ENCODE data around the gene PAK4. TPM values are rescaled to one million over a fixed set of nuclear protein-coding genes. Genes with fewer than 3 reads are reported as not detected.
"Not testable (repeated sequence)": the region's sequence is repeated elsewhere in the genome, so short reads cannot be mapped to it uniquely, and the experiment has no call there.

The PAK4 gene
- total and polyA plus RNA-seq, 2 of the 13 experiments (the other 11 are each of a cell fraction or from before 2014, with no cell fraction given) = 9.5 to 17.8 TPM

GRCh38 chr19:39219108-39219507 lies 93.5 kb downstream of the PAK4 start:
- FAIRE-seq; H3K27ac ChIP-seq (ENCODE audit: extremely low read length, insufficient read depth, low read length); H4K20me1 ChIP-seq (ENCODE audit: insufficient read depth, low read length); H3K9ac ChIP-seq (ENCODE audit: insufficient read depth, low read depth, low read length); H3K27me3 ChIP-seq (ENCODE audit: control insufficient read depth in 1 of 2, insufficient read depth in 2 of 2, low read length in 2 of 2); POLR2A ChIA-PET; H3K4me1 ChIP-seq (ENCODE audit: insufficient read depth, low read length); H3K4me2 ChIP-seq (ENCODE audit: low read depth, low read length); H2AFZ ChIP-seq (ENCODE audit: low read length); DNase-seq (ENCODE audit: low spot score); in situ Hi-C loops (cut with HindIII; ENCODE audit: extremely low pct_ligation_motif_present, low pct_unique_long_range_greater_than_20kb); H3K9me3 ChIP-seq (ENCODE audit: low read length); ATAC-seq; BruUV-seq (replicated peaks); H3K79me2 ChIP-seq (ENCODE audit: insufficient read depth, low read length); intact Hi-C loops (cut with micrococcal nuclease; ENCODE audit: unreplicated experiment); H3K36me3 ChIP-seq (replicated peaks in 1 of 2; ENCODE audit: control insufficient read depth in 1 of 2, insufficient read depth in 2 of 2, low read length in 2 of 2); CTCF ChIA-PET (ENCODE audit: low intra/inter-chr PET ratio, low total read pairs); H3K4me3 ChIP-seq (replicated peaks in 1 of 3; ENCODE audit: insufficient read depth in 1 of 3, low read depth in 2 of 3, low read length in 3 of 3): not testable (repeated sequence)
- peak; percentile 19; the same call in 1 of the 2 replicates for TF ChIP-seq STAG1 (CRISPR knock-in tag; IDR thresholded peaks at IDR 0.05)
- 21% methylated on average over 10 of the region's 10 CpGs for WGBS (ENCODE audit: low lambda C conversion rate)

- 12% methylated on average over 4 of the region's 4 CpGs for WGBS (ENCODE audit: low lambda C conversion rate)
- Histone ChIP-seq H3K9ac (ENCODE audit: insufficient read depth, low read depth, low read length) (no peak overlapping the region), H3K27me3 (ENCODE audit: control insufficient read depth in 1 of 2, insufficient read depth in 2 of 2, low read length in 2 of 2) (no peaks in the 10 kb centered on the region; a peak in 2 of 5 replicates), H3K9me3 (ENCODE audit: low read length) (no peaks in the 10 kb centered on the region), H3K4me3 (replicated peaks in 1 of 3; ENCODE audit: insufficient read depth in 1 of 3, low read depth in 2 of 3, low read length in 3 of 3) (no peak overlapping the region), H3K4me1 (ENCODE audit: insufficient read depth, low read length) (no peaks in the 10 kb centered on the region), H3K27ac (ENCODE audit: extremely low read length, insufficient read depth, low read length) (no peak overlapping the region), H3K79me2 (ENCODE audit: insufficient read depth, low read length) (no peaks in the 10 kb centered on the region), H4K20me1 (ENCODE audit: insufficient read depth, low read length) (no peaks in the 10 kb centered on the region), H3K36me3 (replicated peaks in 1 of 2; ENCODE audit: control insufficient read depth in 1 of 2, insufficient read depth in 2 of 2, low read length in 2 of 2) (no peaks in the 10 kb centered on the region), H2AFZ (ENCODE audit: low read length) (no peak overlapping the region), H3K4me2 (ENCODE audit: low read depth, low read length) (no peak overlapping the region)
- intact Hi-C loops (cut with micrococcal nuclease; ENCODE audit: unreplicated experiment) = no loop called here
- POLR2A ChIA-PET = no interaction called here
- no peak for ATAC-seq
- in situ Hi-C loops (cut with HindIII; ENCODE audit: extremely low pct_ligation_motif_present, low pct_unique_long_range_greater_than_20kb) = no loop called here
- BruUV-seq (replicated peaks) = no TSS peak
- no peak for FAIRE-seq
- TF ChIP-seq, protein P1, sequence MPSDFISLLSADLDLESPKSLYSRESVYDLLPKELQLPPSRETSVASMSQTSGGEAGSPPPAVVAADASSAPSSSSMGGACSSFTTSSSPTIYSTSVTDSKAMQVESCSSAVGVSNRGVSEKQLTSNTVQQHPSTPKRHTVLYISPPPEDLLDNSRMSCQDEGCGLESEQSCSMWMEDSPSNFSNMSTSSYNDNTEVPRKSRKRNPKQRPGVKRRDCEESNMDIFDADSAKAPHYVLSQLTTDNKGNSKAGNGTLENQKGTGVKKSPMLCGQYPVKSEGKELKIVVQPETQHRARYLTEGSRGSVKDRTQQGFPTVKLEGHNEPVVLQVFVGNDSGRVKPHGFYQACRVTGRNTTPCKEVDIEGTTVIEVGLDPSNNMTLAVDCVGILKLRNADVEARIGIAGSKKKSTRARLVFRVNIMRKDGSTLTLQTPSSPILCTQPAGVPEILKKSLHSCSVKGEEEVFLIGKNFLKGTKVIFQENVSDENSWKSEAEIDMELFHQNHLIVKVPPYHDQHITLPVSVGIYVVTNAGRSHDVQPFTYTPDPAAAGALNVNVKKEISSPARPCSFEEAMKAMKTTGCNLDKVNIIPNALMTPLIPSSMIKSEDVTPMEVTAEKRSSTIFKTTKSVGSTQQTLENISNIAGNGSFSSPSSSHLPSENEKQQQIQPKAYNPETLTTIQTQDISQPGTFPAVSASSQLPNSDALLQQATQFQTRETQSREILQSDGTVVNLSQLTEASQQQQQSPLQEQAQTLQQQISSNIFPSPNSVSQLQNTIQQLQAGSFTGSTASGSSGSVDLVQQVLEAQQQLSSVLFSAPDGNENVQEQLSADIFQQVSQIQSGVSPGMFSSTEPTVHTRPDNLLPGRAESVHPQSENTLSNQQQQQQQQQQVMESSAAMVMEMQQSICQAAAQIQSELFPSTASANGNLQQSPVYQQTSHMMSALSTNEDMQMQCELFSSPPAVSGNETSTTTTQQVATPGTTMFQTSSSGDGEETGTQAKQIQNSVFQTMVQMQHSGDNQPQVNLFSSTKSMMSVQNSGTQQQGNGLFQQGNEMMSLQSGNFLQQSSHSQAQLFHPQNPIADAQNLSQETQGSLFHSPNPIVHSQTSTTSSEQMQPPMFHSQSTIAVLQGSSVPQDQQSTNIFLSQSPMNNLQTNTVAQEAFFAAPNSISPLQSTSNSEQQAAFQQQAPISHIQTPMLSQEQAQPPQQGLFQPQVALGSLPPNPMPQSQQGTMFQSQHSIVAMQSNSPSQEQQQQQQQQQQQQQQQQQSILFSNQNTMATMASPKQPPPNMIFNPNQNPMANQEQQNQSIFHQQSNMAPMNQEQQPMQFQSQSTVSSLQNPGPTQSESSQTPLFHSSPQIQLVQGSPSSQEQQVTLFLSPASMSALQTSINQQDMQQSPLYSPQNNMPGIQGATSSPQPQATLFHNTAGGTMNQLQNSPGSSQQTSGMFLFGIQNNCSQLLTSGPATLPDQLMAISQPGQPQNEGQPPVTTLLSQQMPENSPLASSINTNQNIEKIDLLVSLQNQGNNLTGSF (CRISPR knock-in tag; IDR thresholded peaks at IDR 0.05) = no peak
- TF ChIP-seq ZSCAN25 (CRISPR knock-in tag; IDR thresholded peaks at IDR 0.05) = no peak
- TF ChIP-seq REST (IDR thresholded peaks at IDR 0.05; ENCODE audit: borderline replicate concordance in 1 of 2, low read depth in 1 of 2, low read length in 2 of 2) = peak; percentile 67 to 94
- no peak for TF ChIP-seq SNAPC2 (CRISPR knock-in tag; IDR thresholded peaks at IDR 0.05)
- TF ChIP-seq, protein P2, sequence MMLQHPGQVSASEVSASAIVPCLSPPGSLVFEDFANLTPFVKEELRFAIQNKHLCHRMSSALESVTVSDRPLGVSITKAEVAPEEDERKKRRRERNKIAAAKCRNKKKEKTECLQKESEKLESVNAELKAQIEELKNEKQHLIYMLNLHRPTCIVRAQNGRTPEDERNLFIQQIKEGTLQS (CRISPR knock-in tag; IDR thresholded peaks at IDR 0.05) = no peak
- peak; percentile 93 for TF ChIP-seq MIER2 (CRISPR knock-in tag; IDR thresholded peaks at IDR 0.05)
- peak; percentile 85 for TF ChIP-seq RFX5 (IDR thresholded peaks at IDR 0.05; ENCODE audit: low read depth, low read length)
- DNase-seq (ENCODE audit: low spot score) = no peak
- CTCF ChIA-PET (ENCODE audit: low intra/inter-chr PET ratio, low total read pairs) = no interaction called here
Measured at GRCh38 chr19:39223703-39224279, 98.2 kb downstream of the PAK4 start.

Measured in HepG2 (cell line).